ENCODE results near the gene SRRM3.
"Not testable (repeated sequence)": the region's sequence is repeated elsewhere in the genome, so short reads cannot be mapped to it uniquely, and the experiment has no call there.

SRRM3 gene

GRCh38 chr7:76265299-76265698, 63.6 kb downstream of the SRRM3 start:
- no peak for DNase-seq (ENCODE audit: low spot score)

DNA sequence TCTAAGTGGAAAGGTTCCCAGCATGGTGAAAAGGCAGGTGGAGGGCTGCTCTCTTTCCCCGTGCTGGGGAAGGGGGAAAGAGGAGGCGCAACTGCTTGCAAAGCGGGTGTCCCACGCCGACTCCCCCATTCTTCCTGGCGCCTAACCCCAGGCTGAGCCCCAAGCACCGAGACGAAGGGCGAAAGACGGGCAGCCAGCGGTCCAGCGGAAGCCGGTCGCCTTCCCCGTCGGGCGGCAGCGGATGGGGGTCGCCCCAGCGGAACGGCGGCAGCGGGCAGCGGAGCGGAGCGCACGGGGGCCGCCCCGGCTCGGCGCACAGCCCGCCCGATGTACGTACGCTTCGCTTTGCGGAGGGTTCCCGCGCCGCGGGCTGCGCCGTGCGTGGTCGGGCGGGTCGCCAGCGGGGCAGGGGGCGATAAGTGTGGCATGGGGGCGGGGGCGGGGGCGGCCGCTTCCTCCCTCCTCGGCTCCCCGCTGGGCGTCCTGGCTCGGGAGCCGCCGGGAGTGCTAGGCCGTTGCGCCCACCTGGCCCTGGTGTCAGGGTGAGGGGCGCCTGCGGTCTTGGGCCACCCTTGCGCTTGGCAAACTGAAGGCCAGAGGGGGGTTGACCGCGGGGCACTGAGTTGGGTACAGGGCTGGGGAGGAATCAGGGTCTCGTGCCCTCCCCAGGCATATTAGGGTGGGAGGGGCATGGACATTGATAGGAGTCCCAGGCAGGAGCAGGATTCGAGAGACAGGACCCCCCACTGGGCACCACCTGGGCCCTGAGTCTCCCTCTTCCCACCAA, 65.6 kb downstream of the SRRM3 start:
- no peak for DNase-seq (ENCODE audit: low spot score)

DNA sequence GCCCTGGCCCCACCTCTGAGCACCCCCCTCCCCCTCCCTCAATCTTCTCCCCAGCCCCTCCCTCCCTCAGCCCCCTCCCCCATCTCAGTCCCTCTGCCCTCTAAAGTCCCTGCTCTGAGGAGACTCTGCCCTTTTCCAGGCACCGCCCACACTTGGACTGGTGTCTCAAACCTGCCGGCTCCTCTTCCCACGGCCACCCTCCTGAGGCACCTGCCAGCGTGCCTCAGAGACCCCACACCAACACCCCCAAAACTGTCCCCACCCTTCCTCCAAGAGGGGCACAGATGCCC, 66.1 kb downstream of the SRRM3 start:
- no peak for DNase-seq (ENCODE audit: low spot score)

- no peak for DNase-seq (ENCODE audit: low spot score)
Observed at GRCh38 chr7:76268376-76268775, 66.7 kb downstream of the SRRM3 start.

DNA sequence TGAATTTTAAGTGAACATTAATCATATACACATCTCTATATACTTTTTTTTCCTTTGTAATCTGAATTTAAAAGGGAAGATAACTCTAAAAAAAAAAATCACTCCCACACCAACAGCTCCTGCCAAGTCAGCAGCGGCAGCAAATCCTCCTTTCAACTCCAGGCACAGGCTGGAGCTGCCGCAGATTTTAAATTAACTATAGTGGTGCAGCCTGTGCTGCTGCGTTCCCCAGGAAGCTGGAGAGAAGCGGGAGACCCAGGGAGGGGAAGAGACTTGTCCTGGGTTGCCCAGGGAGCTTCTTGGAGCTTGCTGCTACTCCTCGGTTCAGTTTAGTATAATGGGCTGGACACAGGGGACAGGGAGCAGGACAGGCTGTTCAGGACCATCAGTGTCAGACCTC, 68.2 kb downstream of the SRRM3 start:
- no peak for DNase-seq (ENCODE audit: low spot score)

DNA sequence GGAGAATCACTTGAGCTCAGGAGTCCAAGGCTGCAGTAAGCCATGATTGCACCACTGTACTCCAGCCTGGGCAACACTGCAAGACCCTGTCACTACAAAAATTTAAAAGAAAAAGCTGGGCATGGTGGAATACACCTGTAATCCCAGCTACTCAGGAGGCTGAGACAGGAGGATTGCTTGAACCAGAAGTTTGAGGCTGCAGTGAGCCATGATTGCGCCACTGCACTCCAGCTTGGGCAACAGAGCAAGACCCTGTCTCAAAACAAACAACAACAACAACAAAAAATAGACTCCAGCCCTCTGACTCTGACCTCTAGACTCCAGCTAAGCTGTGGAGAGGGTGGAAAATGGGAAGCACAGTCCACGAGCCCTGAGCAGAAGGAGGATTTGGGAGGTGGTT, 69.7 kb downstream of the SRRM3 start:
- DNase-seq (ENCODE audit: low spot score), result not testable (repeated sequence)

GRCh38 chr7:76272142-76272541, 70.4 kb downstream of the SRRM3 start:
- DNase-seq (ENCODE audit: low spot score), result no peak

DNA sequence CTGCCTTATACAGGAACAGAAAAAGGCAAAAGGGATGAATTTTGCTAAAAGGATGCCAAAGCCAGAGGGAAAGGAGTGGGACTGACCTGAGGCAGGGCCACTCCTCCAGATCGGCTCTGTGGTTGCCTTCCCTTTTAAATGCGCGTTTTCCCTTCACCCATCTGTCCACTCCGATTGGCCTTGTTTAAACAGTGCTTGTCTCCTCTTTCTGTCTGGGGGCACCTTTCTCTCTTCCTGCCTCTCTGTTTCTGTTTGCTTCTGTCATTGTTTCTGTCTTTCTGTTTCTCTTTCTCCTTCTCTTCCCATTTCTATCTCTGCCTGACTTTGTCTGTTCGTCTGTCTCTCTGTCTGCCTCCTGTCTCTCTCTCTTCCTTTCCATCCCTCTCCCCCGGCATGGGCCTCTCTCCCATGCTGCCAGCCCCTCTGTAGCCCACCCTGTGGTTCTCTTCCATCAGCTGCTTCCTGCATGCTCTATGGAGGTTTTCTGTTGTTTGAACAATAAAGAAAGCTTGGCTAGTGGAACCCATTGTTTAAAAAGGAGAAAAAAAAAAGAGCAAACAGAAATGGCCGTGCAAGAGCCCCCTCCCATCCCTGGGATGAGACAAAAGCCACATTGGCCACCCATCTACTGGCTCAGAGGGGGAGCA, 71.3 kb downstream of the SRRM3 start:
- DNase-seq (ENCODE audit: low spot score), result no peak

DNA sequence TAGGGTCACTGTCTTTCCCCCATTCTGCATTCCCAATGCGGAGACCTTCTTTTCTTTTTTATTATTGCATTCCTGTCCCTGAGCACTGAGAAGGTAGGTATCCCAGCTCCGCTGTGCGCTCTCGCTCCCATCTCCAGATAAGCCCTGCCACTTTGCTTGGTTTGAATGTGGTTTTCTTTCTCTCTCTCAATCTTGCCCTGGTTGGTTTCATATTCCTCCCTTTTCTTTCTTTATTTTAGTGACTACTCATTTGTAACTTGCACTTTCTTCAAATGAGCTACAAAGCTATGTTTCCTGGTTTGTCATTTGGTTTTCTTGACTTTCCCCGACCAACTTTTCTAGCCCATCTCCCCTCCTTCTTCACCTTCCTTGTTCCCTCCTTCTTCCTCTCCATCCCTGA, 71.8 kb downstream of the SRRM3 start:
- no peak for DNase-seq (ENCODE audit: low spot score)

DNA sequence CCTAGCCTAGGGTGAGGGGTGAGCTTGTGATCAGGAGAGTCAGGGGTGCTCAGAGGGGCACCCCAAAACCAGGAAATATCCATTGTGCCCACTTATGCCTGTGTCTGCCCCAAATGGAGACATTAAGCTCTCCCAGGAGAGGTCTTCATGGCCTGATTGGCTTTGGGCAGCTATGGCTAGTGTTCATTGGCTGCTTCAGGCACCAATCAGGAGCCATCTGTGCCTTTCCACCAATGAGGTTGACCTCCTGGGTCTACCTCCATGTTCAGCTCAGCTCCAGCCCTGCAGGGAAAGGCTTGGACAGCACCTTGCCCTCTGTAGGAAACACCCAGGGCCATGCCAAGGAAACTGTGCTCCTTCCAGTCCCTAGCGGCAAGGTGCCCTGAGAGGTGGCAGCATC, 76.8 kb downstream of the SRRM3 start:
- DNase-seq (ENCODE audit: low spot score), result no peak

DNA sequence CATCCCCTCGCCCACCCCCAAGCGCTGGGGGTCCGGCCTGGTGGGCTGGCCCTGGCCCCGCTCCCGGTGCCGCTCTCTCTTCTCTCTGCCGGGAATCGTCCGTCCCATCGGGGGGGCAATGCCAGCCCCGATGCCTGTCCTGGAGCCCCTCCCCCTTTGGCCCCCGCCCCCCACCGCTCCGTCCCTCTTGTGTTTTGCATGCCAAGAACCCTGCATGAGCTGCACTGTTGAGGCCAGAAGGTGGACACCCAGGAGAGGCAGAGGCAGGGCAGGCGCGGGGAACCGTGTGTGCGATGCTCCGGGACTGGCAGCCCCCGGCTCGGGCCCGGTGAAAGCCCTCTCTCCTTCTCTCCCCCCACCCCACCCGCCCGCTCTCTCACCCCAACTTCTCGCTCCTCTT, 78.7 kb downstream of the SRRM3 start:
- DNase-seq (ENCODE audit: low spot score), result peak; percentile 49

- peak; percentile 71 for DNase-seq (ENCODE audit: low spot score)
Observed at GRCh38 chr7:76281006-76281705, 79.5 kb downstream of the SRRM3 start.

DNA sequence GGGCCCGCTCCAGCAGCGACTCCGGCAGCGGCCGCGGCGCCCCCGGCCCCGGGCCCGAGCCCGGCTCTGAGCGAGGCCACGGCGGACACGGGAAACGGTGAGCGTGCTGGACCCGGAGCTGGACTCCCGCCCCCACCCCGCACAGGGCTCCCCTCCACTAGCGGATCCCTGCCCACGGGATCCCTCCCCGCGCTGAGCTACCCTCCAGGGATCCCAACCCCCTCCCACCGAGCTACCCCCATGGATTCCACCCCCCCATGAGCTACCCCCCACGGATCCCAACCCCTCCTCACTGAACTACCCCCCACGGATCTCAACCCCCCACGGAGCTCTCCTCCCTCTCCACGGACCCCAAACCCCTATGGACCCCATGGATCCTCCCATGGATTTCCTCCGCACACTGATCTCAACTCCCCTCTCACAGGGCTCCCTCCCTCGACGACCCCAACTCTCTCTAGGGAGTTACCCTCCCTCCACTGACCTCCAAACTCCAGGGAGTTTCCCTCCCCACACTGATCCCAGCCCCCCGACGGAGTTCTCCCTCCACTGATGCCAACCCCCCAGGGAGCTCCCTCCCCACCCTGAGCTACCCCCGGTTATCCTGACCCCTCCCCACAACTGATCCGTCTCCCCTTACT, 80.1 kb downstream of the SRRM3 start:
- DNase-seq (ENCODE audit: low spot score), result no peak

DNA sequence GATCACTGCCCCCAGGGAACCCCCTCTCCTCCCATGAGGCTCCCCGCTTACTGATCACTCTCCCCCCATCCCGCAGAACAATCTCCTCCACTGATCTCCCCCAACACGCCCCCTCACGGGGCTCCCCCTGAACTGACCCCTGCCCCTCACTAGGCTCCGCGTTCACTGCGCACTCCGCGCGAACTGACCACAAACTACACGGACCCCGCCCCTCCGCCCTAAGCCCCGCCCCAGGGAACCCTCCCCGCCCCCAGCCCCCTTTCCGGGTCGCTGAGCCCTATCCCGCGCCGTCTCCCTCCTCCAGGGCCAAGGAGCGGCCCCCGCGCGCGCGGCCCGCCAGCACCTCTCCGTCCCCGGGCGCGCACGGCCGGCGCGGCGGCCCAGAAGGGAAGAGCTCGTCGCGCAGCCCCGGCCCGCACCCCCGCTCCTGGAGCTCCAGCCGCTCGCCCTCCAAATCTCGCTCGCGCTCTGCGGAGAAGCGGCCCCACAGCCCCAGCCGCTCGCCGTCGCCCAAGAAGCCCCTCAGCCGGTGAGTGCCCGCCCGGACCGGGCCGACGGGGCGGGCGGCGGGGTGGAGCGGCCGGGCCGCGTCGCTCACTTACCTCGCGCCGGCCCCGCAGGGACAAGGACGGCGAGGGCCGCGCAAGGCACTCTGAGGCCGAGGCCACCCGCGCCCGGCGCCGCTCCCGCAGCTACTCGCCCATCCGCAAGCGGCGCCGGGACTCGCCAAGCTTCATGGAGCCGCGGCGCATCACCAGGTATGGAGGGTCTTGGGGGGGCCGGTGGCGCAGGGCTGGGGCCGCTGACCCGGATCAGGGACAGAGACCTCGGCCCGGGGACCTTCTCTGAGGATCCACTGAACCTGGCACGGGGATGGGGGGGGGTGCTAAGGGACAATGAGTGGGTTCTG, 80.9 kb downstream of the SRRM3 start:
- DNase-seq (ENCODE audit: low spot score), result peak; percentile 78

DNA sequence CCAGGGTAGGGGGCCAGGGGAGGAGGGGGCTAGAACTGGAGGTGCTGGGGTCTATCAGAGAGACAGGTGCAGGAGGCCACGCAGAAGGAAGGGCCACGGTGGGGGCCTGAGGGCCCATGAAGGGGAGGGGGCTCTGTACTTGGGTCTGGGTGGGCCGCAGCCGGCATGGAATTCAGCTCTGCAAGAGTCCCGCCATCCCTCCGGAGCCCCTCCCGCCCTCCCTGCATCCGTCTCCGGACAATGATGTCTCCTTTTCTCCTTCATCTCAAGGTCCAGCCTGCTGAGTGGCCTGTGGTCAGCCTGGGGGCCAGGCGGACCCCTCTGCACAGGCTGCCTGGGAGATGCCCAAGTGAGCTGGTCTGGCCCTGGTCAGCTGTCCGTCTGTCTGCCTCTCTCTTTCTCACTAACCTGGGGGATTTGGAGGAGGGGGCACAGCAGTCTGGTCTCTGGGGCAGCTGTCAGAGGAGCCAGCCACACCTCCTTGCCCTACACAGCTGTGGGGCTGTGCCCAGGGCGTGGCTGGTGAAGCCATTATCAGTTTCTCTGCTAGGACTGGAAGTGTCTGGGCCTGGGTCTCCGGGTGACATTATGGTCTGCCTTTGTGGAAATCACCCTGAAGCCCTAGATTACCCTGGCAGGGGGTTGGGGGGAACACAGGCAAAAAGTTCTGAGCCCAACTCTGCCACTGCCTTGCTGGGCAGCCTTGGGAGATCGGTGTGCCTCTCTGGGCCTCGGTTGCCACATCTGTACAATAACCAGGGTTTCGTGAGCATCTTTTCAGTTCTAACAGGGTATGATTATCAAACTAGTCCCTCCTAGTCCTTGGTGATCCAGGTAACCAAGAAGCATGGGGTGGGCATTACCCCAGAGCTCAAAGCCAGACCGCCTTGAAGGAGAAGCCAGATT, 81.8 kb downstream of the SRRM3 start:
- DNase-seq (ENCODE audit: low spot score), result no peak

DNA sequence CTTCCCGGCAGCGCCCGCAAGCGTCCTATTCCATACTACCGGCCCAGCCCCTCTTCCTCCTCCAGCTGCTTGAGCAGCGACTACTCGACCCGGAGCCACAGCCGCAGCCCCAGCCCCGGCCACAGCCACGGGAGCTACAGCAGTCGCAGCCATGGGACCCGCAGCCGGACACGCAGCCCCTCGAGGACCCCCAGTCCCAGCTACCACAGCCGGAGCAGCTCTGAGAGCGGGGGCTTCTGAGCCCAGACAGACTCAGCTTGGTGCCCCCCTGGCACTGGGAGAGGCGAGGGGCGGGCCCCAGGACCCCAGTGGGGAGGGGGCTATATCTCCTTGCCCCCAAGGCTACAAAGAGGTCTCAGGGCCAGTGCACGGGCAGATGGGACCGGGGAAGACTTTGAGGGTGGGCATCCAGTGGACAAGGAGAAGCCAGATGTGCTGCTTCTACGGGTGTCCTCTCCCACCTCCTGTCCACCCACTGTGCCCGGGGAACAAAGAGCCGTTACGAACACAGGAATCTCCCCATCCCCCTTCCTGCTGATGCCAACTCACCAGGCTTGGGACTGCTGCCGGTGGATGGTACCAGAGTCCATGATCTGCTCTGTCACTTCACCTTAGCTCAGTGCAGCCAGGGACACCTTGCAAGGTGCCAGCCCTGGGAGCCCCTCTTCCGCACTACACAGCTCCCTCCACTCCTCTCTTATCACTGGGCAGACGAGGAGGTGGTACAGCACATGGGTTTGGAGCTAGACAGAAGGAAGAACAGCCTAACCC, 84.1 kb downstream of the SRRM3 start:
- no peak for DNase-seq (ENCODE audit: low spot score)

- no peak for DNase-seq (ENCODE audit: low spot score)
Observed at GRCh38 chr7:76286842-76287403, 85.2 kb downstream of the SRRM3 start.

DNA sequence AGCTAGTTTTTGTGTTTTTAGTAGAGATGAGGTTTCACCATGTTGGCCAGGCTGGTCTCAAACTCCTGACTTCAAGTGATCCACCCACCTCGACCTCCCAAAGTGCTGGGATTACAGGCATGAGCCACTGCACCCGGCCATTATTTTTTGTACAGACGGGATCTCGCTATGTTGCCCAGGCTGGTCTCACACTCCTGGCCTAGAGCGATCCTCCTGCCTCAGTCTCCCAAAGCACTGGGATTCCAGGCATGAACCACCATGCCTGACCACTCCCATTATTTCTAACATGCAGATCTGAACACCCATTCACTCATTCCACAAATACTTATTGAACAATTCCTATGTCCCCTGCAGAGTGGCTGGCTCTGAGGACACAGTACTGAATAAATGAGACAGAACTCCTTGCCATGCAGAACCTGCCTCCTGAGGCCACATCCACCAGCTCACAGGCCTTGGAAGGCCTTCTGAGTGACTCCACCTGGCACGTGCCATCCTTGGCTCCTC, 89.2 kb downstream of the SRRM3 start:
- not testable (repeated sequence) for DNase-seq (ENCODE audit: low spot score)

Measured in D341Med (cell line).